HCT116 (cell line): ENCODE results near the gene IFITM10. TPM values are rescaled to one million over a fixed set of nuclear protein-coding genes. Genes with fewer than 3 reads are reported as not detected.

Source experiments
- ATAC-seq: fragments of 200-7000 bp; cut with Tn5 transposase; 2 replicates; pipeline ENCODE4 v1.9.1; 2020; ENCODE audit warnings: mild to moderate bottlenecking, moderate library complexity
- BruUV-seq: library from RNA; stranded (reverse); fragments of 400-500 nt; replicated peaks from 2 replicates; lab custom pipeline; 2021; lab: Mats Ljungman, UMichigan
- CTCF ChIA-PET: fragments of 300-600 bp; sonication (Branson Sonifier 250); formaldehyde crosslinking; loops from one replicate; lab custom pipeline; 2021; ENCODE audit warnings: antibody characterized with exemption; lab: Charles Lee
- POLR2A ChIA-PET: fragments of 300-600, 350-600 bp; sonication (Branson Sonifier 250); formaldehyde crosslinking; loops from one replicate; lab custom pipeline; 2021; ENCODE audit warnings: antibody characterized with exemption; lab: Charles Lee
- RAD21 ChIA-PET, 2 experiments: fragments of 300-600 bp; sonication (Branson Sonifier 250); formaldehyde crosslinking; loops; one replicate each; lab custom pipeline; 2023; ENCODE audit warnings: low total read pairs in 2 of 2; ENCODE audit not compliant: uncharacterized antibody in 2 of 2, unreplicated experiment in 2 of 2, low non-redundant PET in 1 of 2; lab: Charles Lee
- DNase-seq: peaks from one replicate; pipeline ENCODE4 v3.0.0-alpha.2; 2010; ENCODE audit warnings: low read depth, low spot score
- H2AFZ ChIP-seq: fragments of 200-600 bp; shearing (Covaris generic), sonication (generic); 2 replicates; pipeline ENCODE4 v1.6.1; 2017; ENCODE audit warnings: low read depth, mixed run types, mixed read lengths, antibody characterized with exemption, low read length; ENCODE audit not compliant: poor library complexity, severe bottlenecking
- H3K27ac ChIP-seq: 2 replicates; pipeline ENCODE4 v1.5.1; 2012; ENCODE audit warnings: low read depth, low read length
- H3K27me3 ChIP-seq: fragments of 200-600 bp; sonication (generic); 2 replicates; pipeline ENCODE4 v1.6.1; 2016; ENCODE audit warnings: mixed run types, low read length, mixed read lengths; ENCODE audit not compliant: insufficient read depth
- H3K36me3 ChIP-seq, 2 experiments: fragments of 200-500 bp in 1 of 2; fragments of 200-600 bp in 1 of 2; sonication (Bioruptor generic) in 1 of 2; sonication (generic) in 1 of 2; 2 replicates each; pipeline versions ENCODE4 v1.5.1 to v1.6.1; 2014 to 2016; ENCODE audit warnings: low read length in 2 of 2, inconsistent platforms in 1 of 2, mixed read lengths in 1 of 2, mixed run types in 1 of 2; ENCODE audit not compliant: insufficient read depth in 2 of 2, control insufficient read depth in 1 of 2
- H3K4me1 ChIP-seq, 2 experiments: fragments of 200-600 bp in 1 of 2; sonication (generic) in 1 of 2; 2 replicates each; pipeline versions ENCODE4 v1.5.1 to v1.6.1; 2012 to 2017; ENCODE audit warnings: low read length in 2 of 2, inconsistent platforms in 1 of 2, mild to moderate bottlenecking in 1 of 2, mixed read lengths in 1 of 2, mixed run types in 1 of 2, moderate library complexity in 1 of 2; ENCODE audit not compliant: insufficient read depth in 2 of 2, control insufficient read depth in 1 of 2
- H3K4me2 ChIP-seq: fragments of 200-600 bp; sonication (generic); 2 replicates; pipeline ENCODE4 v1.6.1; 2017; ENCODE audit warnings: mixed run types, low read length, mixed read lengths
- H3K4me3 ChIP-seq, 2 experiments: fragments of 200-600 bp in 1 of 2; sonication (generic) in 1 of 2; replicated peaks in 1 of 2; 2 replicates each; pipeline ENCODE4 v1.5.1; 2011 to 2016; ENCODE audit warnings: low read length in 2 of 2, control low read depth in 1 of 2, low read depth in 1 of 2, mild to moderate bottlenecking in 1 of 2, mixed read lengths in 1 of 2, mixed run types in 1 of 2
- H3K79me2 ChIP-seq: fragments of 200-600 bp; sonication (generic); 2 replicates; pipeline ENCODE4 v1.6.1; 2017; ENCODE audit warnings: mild to moderate bottlenecking, mixed run types, low read length, moderate library complexity, mixed read lengths; ENCODE audit not compliant: insufficient read depth
- H3K9ac ChIP-seq: fragments of 200-600 bp; sonication (generic); 2 replicates; pipeline ENCODE4 v1.6.1; 2016; ENCODE audit warnings: low read length, mixed read lengths
- H3K9me2 ChIP-seq: fragments of 200-600 bp; sonication (generic), shearing (Covaris generic); 2 replicates; pipeline ENCODE4 v1.6.1; 2017; ENCODE audit warnings: mixed run types, mild to moderate bottlenecking, moderate library complexity; ENCODE audit not compliant: insufficient read depth
- H3K9me3 ChIP-seq, 2 experiments: fragments of 200-500 bp in 1 of 2; fragments of 200-600 bp in 1 of 2; sonication (Bioruptor generic) in 1 of 2; sonication (generic) in 1 of 2; 2 replicates each; pipeline ENCODE4 v1.6.1; 2014 to 2017; ENCODE audit warnings: low read length in 2 of 2, mixed read lengths in 2 of 2, inconsistent platforms in 1 of 2, low read depth in 1 of 2, mild to moderate bottlenecking in 1 of 2, mixed run types in 1 of 2, moderate library complexity in 1 of 2; ENCODE audit not compliant: control insufficient read depth in 1 of 2, insufficient read depth in 1 of 2
- H4K20me1 ChIP-seq: fragments of 200-600 bp; sonication (generic), shearing (Covaris generic); 2 replicates; pipeline ENCODE4 v1.6.1; 2017; ENCODE audit warnings: mixed run types, mild to moderate bottlenecking, moderate library complexity; ENCODE audit not compliant: insufficient read depth
- EGR1 ChIP-seq: IDR thresholded peaks from 2 replicates; pipeline ENCODE4 v1.6.1; 2012; ENCODE audit warnings: low read depth
- ELF1 ChIP-seq: IDR thresholded peaks from 2 replicates; pipeline ENCODE4 v1.6.1; 2012; ENCODE audit warnings: low read depth, borderline replicate concordance
- EZH2 ChIP-seq: fragments of 200-600 bp; sonication (generic); IDR thresholded peaks from 2 replicates; pipeline ENCODE4 v1.6.1; 2017; ENCODE audit warnings: antibody characterized with exemption, mixed run types
- EZH2phosphoT487 ChIP-seq: fragments of 200-600 bp; IDR thresholded peaks from 2 replicates; pipeline ENCODE4 v1.6.1; 2018; ENCODE audit warnings: antibody characterized with exemption, borderline replicate concordance
- FOSL1 ChIP-seq: IDR thresholded peaks from 2 replicates; pipeline ENCODE4 v1.6.1; 2012; ENCODE audit warnings: low read depth
- POLR2A ChIP-seq: IDR thresholded peaks from 2 replicates; pipeline ENCODE4 v1.7.0; 2011; ENCODE audit warnings: borderline replicate concordance; ENCODE audit not compliant: insufficient read depth, insufficient read length; ENCODE audit errors: extremely low read depth
- POLR2AphosphoS5 ChIP-seq: IDR thresholded peaks from 2 replicates; pipeline ENCODE4 v1.6.1; 2011; ENCODE audit warnings: mild to moderate bottlenecking, low read depth, low read length, moderate library complexity
- SRF ChIP-seq: IDR thresholded peaks from 2 replicates; pipeline ENCODE4 v1.6.1; 2012; ENCODE audit warnings: low read depth
- TCF7L2 ChIP-seq: IDR thresholded peaks from 2 replicates; pipeline ENCODE4 v1.7.0; 2011; ENCODE audit warnings: borderline replicate concordance, inconsistent platforms; ENCODE audit not compliant: insufficient read depth, insufficient read length; ENCODE audit errors: extremely low read depth
- YY1 ChIP-seq: IDR thresholded peaks from 2 replicates; pipeline ENCODE4 v1.6.1; 2011; ENCODE audit warnings: low read length, low read depth, moderate library complexity, mild to moderate bottlenecking; ENCODE audit not compliant: insufficient replicate concordance; ENCODE audit errors: extremely low read depth
- intact Hi-C: fragments of 100-400 bp; cut with micrococcal nuclease; formaldehyde crosslinking; loops from 2 replicates; pipeline ENCODE4 v1.10.0; 2022
- total RNA-seq: library from RNA; stranded (reverse); gene quantifications from one replicate; pipeline ENCODE4 v1.2.1, GENCODE V29; 2021; ENCODE audit not compliant: unreplicated experiment
- TF ChIP-seq, protein P1 (sequence below), 3 experiments: fragments of 200-600 bp in 1 of 3; sonication (generic) in 1 of 3; IDR thresholded peaks in 2 of 3; conservative IDR thresholded peaks in 1 of 3; 2 replicates each; pipeline ENCODE4 v1.5.1; 2012 to 2017; ENCODE audit warnings: low read depth in 2 of 3, low read length in 2 of 3, antibody characterized with exemption in 1 of 3, borderline replicate concordance in 1 of 3, control low read depth in 1 of 3, mild to moderate bottlenecking in 1 of 3, mixed read lengths in 1 of 3, mixed run types in 1 of 3, moderate library complexity in 1 of 3; ENCODE audit not compliant: insufficient read depth in 1 of 3

The IFITM10 gene
- total RNA-seq, 1 experiment from 2014 or later = 1.9 TPM

DNA sequence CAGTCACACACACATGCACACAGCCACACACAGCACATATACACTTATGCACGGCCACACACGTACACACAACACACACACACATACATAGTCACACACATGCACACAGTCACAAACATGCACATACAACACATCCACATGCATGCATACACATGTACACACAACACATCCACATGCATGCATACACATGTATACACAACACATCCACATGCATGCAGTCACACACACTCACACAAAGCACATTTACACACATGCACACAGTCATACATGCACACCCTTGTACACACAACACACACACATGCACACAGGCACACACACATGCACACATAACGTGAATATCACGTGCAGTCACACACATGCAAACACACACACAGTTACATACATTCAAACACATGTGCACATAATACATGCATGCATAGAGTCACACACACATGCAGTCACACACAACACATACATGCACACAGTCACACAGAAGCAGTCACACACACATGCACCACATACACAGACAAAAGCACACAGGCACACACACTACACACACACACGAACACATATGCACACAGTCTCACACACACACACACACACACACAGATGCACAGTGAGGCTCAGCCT is 18.8 kb downstream of the IFITM10 start:
- Histone ChIP-seq H3K79me2 (no peaks in the 10 kb centered on the region), H2AFZ (no peak overlapping the region), H3K27ac (no peak overlapping the region), H3K27me3 (peaks cover 34% of the 10 kb centered on the region; the same call in 1 of the 2 replicates), H3K4me3 (no peak overlapping the region), H3K4me1 (no peaks in the 10 kb centered on the region), H4K20me1 (no peaks in the 10 kb centered on the region), H3K9me2 (no peaks in the 10 kb centered on the region), H3K9me3 (peaks cover 0 to 6% of the 10 kb centered on the region in 2 experiments; a peak in 1 of 4 replicates), H3K4me2 (no peak overlapping the region), H3K36me3 (no peaks in the 10 kb centered on the region), H3K9ac (no peak overlapping the region)
- BruUV-seq = no TSS peak
- POLR2A ChIA-PET = no interaction called here
- intact Hi-C loops = no loop called here
- no peak for DNase-seq
- CTCF ChIA-PET = no interaction called here
- TF ChIP-seq POLR2A (no peak), SRF (no peak), EZH2 (no peak), EZH2phosphoT487 (no peak)
- TF ChIP-seq, protein P1, sequence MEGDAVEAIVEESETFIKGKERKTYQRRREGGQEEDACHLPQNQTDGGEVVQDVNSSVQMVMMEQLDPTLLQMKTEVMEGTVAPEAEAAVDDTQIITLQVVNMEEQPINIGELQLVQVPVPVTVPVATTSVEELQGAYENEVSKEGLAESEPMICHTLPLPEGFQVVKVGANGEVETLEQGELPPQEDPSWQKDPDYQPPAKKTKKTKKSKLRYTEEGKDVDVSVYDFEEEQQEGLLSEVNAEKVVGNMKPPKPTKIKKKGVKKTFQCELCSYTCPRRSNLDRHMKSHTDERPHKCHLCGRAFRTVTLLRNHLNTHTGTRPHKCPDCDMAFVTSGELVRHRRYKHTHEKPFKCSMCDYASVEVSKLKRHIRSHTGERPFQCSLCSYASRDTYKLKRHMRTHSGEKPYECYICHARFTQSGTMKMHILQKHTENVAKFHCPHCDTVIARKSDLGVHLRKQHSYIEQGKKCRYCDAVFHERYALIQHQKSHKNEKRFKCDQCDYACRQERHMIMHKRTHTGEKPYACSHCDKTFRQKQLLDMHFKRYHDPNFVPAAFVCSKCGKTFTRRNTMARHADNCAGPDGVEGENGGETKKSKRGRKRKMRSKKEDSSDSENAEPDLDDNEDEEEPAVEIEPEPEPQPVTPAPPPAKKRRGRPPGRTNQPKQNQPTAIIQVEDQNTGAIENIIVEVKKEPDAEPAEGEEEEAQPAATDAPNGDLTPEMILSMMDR (IDR thresholded peaks at IDR 0.05 in 2 of 3, conservative IDR thresholded peaks at IDR 0.05 in 1 of 3; ENCODE audit: borderline replicate concordance in 1 of 3, insufficient read depth in 1 of 3, low read depth in 2 of 3, low read length in 2 of 3) = no peak
- RAD21 ChIA-PET = no interaction called here
- no peak for ATAC-seq

DNA sequence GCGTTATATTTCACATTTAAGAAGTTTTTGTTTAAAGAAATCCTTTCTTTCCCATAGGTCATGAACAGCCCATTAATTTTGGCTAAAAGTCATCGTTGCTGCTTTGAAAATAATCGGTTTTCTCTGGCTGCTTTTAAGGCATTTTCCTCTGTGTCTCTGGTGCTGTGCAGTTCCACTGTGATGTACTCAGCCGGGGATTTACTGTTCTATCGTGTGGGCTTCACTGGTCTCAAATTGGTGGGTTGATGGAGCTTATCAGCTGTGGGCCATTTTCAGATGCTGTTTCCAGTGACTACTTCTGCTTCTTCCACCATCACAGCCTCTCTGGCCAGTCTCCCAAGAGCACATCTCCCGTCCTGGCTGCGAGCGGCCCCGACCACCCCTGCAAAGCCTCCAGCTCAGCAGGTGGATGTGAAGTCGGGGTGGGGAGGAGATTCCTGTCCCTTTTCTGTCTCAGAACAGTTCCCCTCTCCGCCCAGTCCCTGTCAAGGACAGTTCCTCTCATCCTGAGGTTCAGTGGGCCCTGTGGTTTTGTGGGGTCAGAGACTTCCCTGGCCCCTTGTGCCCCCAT is 20.3 kb downstream of the IFITM10 start:
- Histone ChIP-seq H3K27me3 (peaks cover 37% of the 10 kb centered on the region; the same call in 1 of the 2 replicates), H3K79me2 (no peaks in the 10 kb centered on the region), H4K20me1 (no peaks in the 10 kb centered on the region), H3K27ac (no peak overlapping the region)
- TF ChIP-seq EGR1 (no peak), FOSL1 (no peak), ELF1 (no peak), TCF7L2 (no peak), POLR2AphosphoS5 (no peak), POLR2A (no peak), YY1 (no peak)
- TF ChIP-seq, all 23 proteins: peak for 0
- Histone ChIP-seq H2AFZ (no peak overlapping the region), H3K4me1 (no peaks in the 10 kb centered on the region), H3K9ac (no peak overlapping the region), H3K4me3 (no peak overlapping the region), H3K36me3 (no peaks in the 10 kb centered on the region), H3K9me2 (no peaks in the 10 kb centered on the region), H3K9me3 (no peaks in the 10 kb centered on the region), H3K4me2 (no peak overlapping the region)
- CTCF ChIA-PET = no interaction called here
- no peak for DNase-seq
- RAD21 ChIA-PET = no interaction called here
- POLR2A ChIA-PET = no interaction called here
- intact Hi-C loops = no loop called here
- no TSS peak for BruUV-seq
- ATAC-seq = no peak
